Karpas-422 (cell line): ENCODE measurements around the gene AMACR. TPM values are rescaled to one million over a fixed set of nuclear protein-coding genes. Genes with fewer than 3 reads are reported as not detected.

ENCODE experiments used
- DNase-seq: peaks from one replicate; pipeline ENCODE4 v3.0.0-alpha.2; 2015
- H2AFZ ChIP-seq: fragments of 200-600 bp; sonication (generic); 2 replicates; pipeline ENCODE4 v1.6.1; 2014; ENCODE audit warnings: antibody characterized with exemption, low read length, mixed read lengths
- H3K27ac ChIP-seq: fragments of 200-600 bp; sonication (generic); 2 replicates; pipeline ENCODE4 v1.5.1; 2014; ENCODE audit warnings: mild to moderate bottlenecking, low read length, moderate library complexity
- H3K27me3 ChIP-seq: fragments of 200-600 bp; sonication (generic); 2 replicates; pipeline ENCODE4 v1.6.1; 2014; ENCODE audit warnings: low read length, mixed read lengths
- H3K36me3 ChIP-seq: fragments of 200-600 bp; sonication (generic); 2 replicates; pipeline ENCODE4 v1.6.1; 2014; ENCODE audit warnings: low read length, mixed read lengths; ENCODE audit not compliant: insufficient read depth
- H3K4me1 ChIP-seq: fragments of 200-600 bp; sonication (generic); 2 replicates; pipeline ENCODE4 v1.6.1; 2014; ENCODE audit warnings: mild to moderate bottlenecking, low read length, mixed read lengths
- H3K4me2 ChIP-seq: fragments of 200-600 bp; sonication (generic); 2 replicates; pipeline ENCODE4 v1.6.1; 2014; ENCODE audit warnings: low read length, low read depth, mild to moderate bottlenecking; ENCODE audit not compliant: poor library complexity, severe bottlenecking
- H3K4me3 ChIP-seq: fragments of 200-600 bp; sonication (generic); 2 replicates; pipeline ENCODE4 v1.5.1; 2014; ENCODE audit warnings: mild to moderate bottlenecking, antibody characterized with exemption, low read length, mixed read lengths
- H3K79me2 ChIP-seq: fragments of 200-600 bp; sonication (generic); 2 replicates; pipeline ENCODE4 v1.6.1; 2014; ENCODE audit warnings: mild to moderate bottlenecking, low read length, mixed read lengths
- H3K9ac ChIP-seq: fragments of 200-600 bp; sonication (generic); 2 replicates; pipeline ENCODE4 v1.6.0; 2014; ENCODE audit warnings: low read length
- H3K9me2 ChIP-seq: fragments of 200-600 bp; sonication (generic), shearing (Covaris generic); replicated peaks from 2 replicates; pipeline ENCODE4 v1.6.0; 2014; ENCODE audit warnings: mild to moderate bottlenecking, low read length, moderate library complexity; ENCODE audit not compliant: insufficient read depth
- H3K9me3 ChIP-seq: fragments of 300-700, 200-600 bp; sonication (generic); 2 replicates; pipeline ENCODE4 v1.6.1; 2014; ENCODE audit warnings: low read length, mixed read lengths
- H4K20me1 ChIP-seq: fragments of 200-600 bp; sonication (generic); 2 replicates; pipeline ENCODE4 v1.6.1; 2014; ENCODE audit warnings: mild to moderate bottlenecking, antibody characterized with exemption, low read length, low read depth; ENCODE audit not compliant: insufficient read depth
- total RNA-seq: library from RNA; depleted of rRNA; stranded (reverse); fragments of >200 nt; shearing (Covaris generic); gene quantifications from 2 replicates; pipeline ENCODE4 v1.2.3, GENCODE V29; 2014; ENCODE audit warnings: low replicate concordance

AMACR gene
- total RNA-seq, 1 experiment from 2014 or later, result 10.5 TPM

DNA sequence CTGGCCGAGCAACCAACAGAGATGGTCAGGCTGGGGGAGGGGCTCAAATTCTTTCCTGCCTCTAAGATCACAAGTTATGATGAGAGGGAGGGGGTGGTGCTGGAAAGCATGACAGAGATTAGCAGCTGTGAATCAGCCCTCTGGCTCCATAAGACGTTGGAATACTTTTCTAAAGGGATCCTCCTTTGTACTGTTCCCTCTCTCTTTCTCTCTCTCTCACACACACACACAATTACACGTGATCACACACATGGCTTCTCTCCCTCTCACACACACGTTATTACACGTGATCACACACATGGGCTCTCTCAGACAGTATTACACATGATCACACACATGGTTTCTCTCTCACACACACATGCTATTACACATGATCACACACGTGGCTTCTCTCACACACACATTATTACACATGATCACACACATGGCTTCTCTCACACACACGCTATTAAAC is 23.2 kb downstream of the AMACR start, which contains the start of gene SLC45A2:
SLC45A2 (minus strand) TSS at position 23 of the 454 bp plus-strand sequence. CDS start 110 bp downstream, outside the sequence.
- no peak within 1 kb of the TSS for H3K27ac ChIP-seq
- H3K9me3 ChIP-seq, result peaks cover 3% of the 10 kb centered on the region; the same call in 1 of the 2 replicates
- H2AFZ ChIP-seq, result no peak within 1 kb of the TSS
- H3K27me3 ChIP-seq, result no peaks in the 10 kb centered on the region
- H3K9me2 ChIP-seq, result no peaks in the 10 kb centered on the region
- H3K4me3 ChIP-seq, result no peak within 1 kb of the TSS
- peaks cover 30% of the 10 kb centered on the region for H3K36me3 ChIP-seq
- DNase-seq, result no peak
- H4K20me1 ChIP-seq, result no peaks in the 10 kb centered on the region
- H3K4me2 ChIP-seq, result no peak within 1 kb of the TSS
- no peaks in the 10 kb centered on the region for H3K4me1 ChIP-seq
- H3K9ac ChIP-seq, result no peak within 1 kb of the TSS
- H3K79me2 ChIP-seq, result no peaks in the 10 kb centered on the region

DNA sequence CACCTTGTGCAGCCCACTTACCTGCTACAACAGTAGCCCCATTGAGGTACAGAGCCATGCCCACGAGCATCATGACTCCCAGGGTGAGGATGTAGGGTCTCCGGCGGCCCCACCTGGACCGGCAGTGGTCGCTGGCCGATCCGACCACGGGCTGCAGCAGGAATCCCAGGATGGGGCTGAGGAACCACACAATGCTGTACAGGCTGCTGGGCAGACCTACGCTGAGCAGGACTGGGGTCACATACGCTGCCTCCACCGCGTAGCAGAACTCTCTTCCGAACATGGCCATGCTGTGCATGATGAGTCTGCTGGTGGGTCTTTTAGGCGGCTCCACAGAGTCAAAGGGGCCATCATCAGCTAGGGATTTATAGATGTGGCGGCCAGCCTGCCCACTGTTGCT is 23.7 kb downstream of the AMACR start:
- Histone ChIP-seq H3K36me3 (peaks cover 26% of the 10 kb centered on the region), H3K27me3 (no peaks in the 10 kb centered on the region), H3K9me2 (no peaks in the 10 kb centered on the region), H4K20me1 (no peaks in the 10 kb centered on the region), H3K27ac (no peak overlapping the region), H3K79me2 (no peaks in the 10 kb centered on the region), H3K4me3 (no peak overlapping the region), H3K9ac (no peak overlapping the region), H3K4me1 (no peaks in the 10 kb centered on the region), H3K4me2 (no peak overlapping the region), H2AFZ (no peak overlapping the region), H3K9me3 (peaks cover 3% of the 10 kb centered on the region; the same call in 1 of the 2 replicates)
- DNase-seq, result no peak

DNA sequence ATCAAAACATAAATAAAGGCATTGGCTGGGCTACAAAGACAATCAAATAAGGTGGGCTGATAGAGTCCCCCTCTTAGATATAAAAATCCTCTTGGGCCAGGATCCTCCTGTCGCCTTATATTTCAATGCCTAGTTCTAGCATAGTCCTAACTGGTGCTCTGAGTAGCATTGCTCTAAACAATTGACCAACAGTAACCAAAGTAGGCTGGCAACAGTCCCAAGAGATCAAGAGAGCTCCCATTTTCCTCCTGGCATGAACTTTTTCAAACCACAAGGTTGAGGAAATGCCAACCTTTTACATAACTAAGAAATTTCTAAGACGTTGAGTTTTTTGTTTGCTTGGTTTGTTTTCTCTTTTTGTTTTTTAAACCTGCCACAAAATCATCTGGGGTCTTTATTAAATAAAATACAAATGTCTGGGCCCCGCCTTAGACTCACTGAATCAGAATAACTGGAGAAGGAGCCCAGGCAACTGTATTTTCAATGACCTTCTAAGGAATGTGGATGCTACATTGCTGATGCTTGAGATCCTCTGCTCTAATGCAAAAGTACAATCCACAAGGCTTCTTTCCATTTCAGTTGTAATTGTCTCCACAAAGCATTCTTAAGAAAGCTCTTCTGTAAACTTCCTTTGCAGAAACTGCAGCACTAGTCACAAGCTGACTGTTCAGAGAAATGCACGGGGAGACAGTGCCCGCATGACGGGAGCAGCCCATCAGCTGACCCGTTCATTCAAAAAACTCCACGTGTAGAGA is 26.3 kb downstream of the AMACR start:
- Histone ChIP-seq H3K36me3 (peaks cover 5% of the 10 kb centered on the region; the same call in 1 of the 2 replicates), H2AFZ (no peak overlapping the region), H4K20me1 (no peaks in the 10 kb centered on the region), H3K9ac (no peak overlapping the region), H3K4me2 (no peak overlapping the region), H3K9me2 (no peaks in the 10 kb centered on the region), H3K79me2 (no peaks in the 10 kb centered on the region), H3K9me3 (peaks cover 3% of the 10 kb centered on the region; the same call in 1 of the 2 replicates), H3K27me3 (no peaks in the 10 kb centered on the region), H3K27ac (no peak overlapping the region), H3K4me3 (no peak overlapping the region), H3K4me1 (no peaks in the 10 kb centered on the region)
- no peak for DNase-seq

DNA sequence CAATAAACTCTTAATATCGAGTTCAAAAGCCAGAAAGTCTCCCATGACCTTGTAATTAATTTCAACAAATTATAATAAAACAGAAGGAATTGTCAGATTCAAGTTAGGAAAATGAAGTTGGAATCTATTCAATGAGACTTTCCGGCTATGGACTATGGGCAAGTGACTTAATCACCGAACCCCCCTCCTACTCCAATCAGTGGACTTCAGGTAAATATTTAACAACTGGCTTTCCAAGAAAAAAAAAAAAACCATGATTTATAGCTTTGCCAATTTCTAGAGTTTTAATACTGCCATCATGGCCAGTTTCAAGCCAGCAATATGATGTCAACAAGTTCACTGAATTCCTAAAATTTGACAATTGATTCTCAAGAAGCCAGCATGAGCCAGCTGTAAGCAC is 27.8 kb downstream of the AMACR start:
- Histone ChIP-seq H3K9ac (no peak overlapping the region), H3K4me1 (no peaks in the 10 kb centered on the region), H3K9me2 (no peaks in the 10 kb centered on the region), H3K4me2 (no peak overlapping the region), H3K4me3 (no peak overlapping the region), H3K27ac (no peak overlapping the region), H3K27me3 (no peaks in the 10 kb centered on the region), H3K79me2 (no peaks in the 10 kb centered on the region), H3K36me3 (no peaks in the 10 kb centered on the region), H2AFZ (no peak overlapping the region), H4K20me1 (no peaks in the 10 kb centered on the region), H3K9me3 (no peaks in the 10 kb centered on the region)
- no peak for DNase-seq

DNA sequence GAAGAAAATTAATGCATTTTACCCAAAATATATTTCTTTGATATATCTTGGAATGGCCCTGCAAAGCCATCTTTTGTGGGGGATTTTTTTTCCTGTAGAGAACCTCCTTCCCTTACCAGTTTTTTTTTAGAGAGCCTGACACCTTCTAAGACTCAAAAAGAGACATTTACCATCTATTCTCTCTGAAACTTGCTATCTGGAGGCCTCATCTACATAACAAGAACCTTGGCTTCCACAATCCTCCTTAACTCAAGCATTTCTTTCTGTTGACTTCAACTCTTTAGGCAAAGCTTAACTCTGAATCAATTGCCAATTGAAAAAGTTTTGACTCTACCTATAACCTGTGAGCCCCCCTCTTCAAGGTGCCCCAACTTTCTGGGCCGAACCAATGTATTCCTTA is 29.5 kb downstream of the AMACR start:
- Histone ChIP-seq H3K79me2 (no peaks in the 10 kb centered on the region), H3K27ac (no peak overlapping the region), H3K4me2 (no peak overlapping the region), H3K36me3 (no peaks in the 10 kb centered on the region), H3K27me3 (no peaks in the 10 kb centered on the region), H3K9me2 (no peaks in the 10 kb centered on the region), H3K9me3 (no peaks in the 10 kb centered on the region), H3K9ac (no peak overlapping the region), H2AFZ (no peak overlapping the region), H3K4me1 (no peaks in the 10 kb centered on the region), H4K20me1 (no peaks in the 10 kb centered on the region), H3K4me3 (no peak overlapping the region)
- DNase-seq, result no peak

DNA sequence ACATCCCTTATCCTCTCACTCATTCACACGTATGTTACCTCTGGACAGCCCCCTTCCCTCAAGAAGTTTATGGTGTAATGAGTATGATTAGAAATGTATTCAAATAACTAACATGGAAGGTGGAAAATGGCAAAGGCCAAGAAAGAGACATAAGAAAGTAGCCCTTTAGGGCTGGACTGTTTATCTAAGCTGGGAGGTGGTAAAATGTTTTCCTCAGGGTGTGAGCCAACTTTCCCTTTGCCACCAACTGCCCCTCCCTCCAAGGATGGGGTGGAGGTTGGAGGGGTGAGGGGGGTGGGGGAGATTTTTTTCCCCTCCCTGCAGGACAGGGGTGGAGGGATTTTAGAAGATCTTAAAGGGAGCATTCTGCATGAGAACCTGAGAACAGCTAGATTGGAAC is 31.5 kb downstream of the AMACR start:
- H3K27ac ChIP-seq, result no peak overlapping the region
- no peak overlapping the region for H3K4me2 ChIP-seq
- no peaks in the 10 kb centered on the region for H3K79me2 ChIP-seq
- H3K36me3 ChIP-seq, result no peaks in the 10 kb centered on the region
- no peaks in the 10 kb centered on the region for H3K9me2 ChIP-seq
- no peak overlapping the region for H3K4me3 ChIP-seq
- H4K20me1 ChIP-seq, result no peaks in the 10 kb centered on the region
- H3K27me3 ChIP-seq, result no peaks in the 10 kb centered on the region
- no peak overlapping the region for H2AFZ ChIP-seq
- no peaks in the 10 kb centered on the region for H3K4me1 ChIP-seq
- H3K9me3 ChIP-seq, result no peaks in the 10 kb centered on the region
- H3K9ac ChIP-seq, result no peak overlapping the region
- no peak for DNase-seq

DNA sequence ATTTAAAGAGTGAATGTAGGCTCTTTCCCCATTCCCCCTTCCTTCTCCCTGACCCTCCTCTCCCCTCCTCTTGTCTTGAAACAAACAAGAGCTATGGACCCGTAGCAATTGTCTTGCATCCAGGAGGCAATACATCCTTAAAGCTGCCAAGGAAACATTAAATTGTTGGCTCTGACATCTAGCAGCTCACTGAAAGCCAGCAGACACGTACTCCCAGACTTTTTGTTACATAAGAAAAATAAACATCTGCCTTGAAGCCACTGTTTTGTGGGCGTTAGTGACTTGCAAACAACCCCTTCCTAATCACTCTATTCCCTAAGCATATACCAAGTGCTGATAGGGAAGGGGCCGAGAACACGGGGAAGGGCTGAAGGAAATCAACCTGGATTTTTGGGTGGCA is 32.0 kb downstream of the AMACR start:
- Histone ChIP-seq H3K4me2 (no peak overlapping the region), H3K27ac (no peak overlapping the region), H2AFZ (no peak overlapping the region), H4K20me1 (no peaks in the 10 kb centered on the region), H3K9me3 (no peaks in the 10 kb centered on the region), H3K79me2 (no peaks in the 10 kb centered on the region), H3K9me2 (no peaks in the 10 kb centered on the region), H3K4me3 (no peak overlapping the region), H3K4me1 (no peaks in the 10 kb centered on the region), H3K36me3 (no peaks in the 10 kb centered on the region), H3K9ac (no peak overlapping the region), H3K27me3 (no peaks in the 10 kb centered on the region)
- no peak for DNase-seq

DNA sequence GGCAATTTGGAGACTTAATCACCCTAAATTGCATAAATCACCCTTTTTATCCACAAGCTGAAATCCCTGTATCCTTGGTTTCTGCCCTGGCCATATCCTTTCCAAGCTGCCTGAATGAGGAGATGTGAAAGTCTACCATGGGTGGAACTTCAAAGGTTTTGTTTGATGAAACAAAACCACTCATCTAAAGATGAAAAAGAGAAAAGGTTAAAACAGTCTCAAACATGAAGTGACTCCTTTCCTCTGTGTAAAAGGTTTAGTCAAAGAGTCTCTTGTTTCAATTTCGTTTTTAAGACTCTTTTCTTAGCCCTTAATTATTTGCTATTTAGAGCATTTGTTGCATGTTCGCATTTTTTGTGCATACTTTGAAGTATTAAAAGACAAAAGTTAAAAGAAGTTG is 34.6 kb downstream of the AMACR start:
- Histone ChIP-seq H3K36me3 (no peaks in the 10 kb centered on the region), H2AFZ (no peak overlapping the region), H3K27ac (no peak overlapping the region), H3K27me3 (no peaks in the 10 kb centered on the region), H3K9me2 (no peaks in the 10 kb centered on the region), H3K4me1 (no peaks in the 10 kb centered on the region), H3K4me3 (no peak overlapping the region), H3K4me2 (no peak overlapping the region), H3K79me2 (no peaks in the 10 kb centered on the region), H3K9me3 (no peaks in the 10 kb centered on the region), H4K20me1 (no peaks in the 10 kb centered on the region), H3K9ac (no peak overlapping the region)
- DNase-seq, result no peak
